HG03196 (cell line): ENCODE results near the gene MRC2.
"Not testable (repeated sequence)": the region's sequence is repeated elsewhere in the genome, so short reads cannot be mapped to it uniquely, and the experiment has no call there.

Source experiments
- ATAC-seq: cut with Tn5 transposase; IDR thresholded peaks from one replicate; pipeline ENCODE4 v1.9.1; 2021; ENCODE audit not compliant: unreplicated experiment

Gene MRC2

DNA sequence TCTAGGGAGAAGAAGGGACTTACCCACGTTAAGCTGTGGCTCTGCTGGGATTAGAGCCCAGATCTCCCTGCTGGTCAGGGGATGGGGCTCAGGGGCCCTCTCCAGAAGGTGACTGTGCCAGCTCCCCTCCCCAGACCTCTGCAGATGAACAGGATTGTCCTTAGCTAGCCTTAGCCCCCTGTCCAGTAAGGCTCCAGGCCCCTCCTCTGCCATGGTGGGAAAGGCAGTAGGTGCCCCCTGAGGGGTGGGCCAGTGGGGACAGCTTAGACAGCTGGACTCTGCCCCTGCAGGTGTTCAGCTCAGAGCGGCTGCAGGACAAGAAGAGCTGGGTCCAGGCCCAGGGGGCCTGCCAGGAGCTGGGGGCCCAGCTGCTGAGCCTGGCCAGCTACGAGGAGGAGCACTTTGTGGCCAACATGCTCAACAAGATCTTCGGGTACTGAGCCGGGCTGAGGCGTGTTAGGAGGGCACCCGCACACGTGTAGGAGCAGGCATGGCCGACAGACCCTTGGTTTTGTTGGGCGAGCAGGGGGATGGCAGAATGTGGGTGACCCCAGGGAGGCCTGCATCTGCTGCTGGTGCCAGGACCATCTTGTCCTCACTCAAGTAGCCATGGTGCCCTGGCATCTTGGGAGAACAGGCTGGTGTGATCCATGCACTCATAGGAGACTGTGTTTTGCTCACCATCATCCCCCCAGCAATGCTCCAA, 50.9 kb downstream of the MRC2 start:
- no peak for ATAC-seq

DNA sequence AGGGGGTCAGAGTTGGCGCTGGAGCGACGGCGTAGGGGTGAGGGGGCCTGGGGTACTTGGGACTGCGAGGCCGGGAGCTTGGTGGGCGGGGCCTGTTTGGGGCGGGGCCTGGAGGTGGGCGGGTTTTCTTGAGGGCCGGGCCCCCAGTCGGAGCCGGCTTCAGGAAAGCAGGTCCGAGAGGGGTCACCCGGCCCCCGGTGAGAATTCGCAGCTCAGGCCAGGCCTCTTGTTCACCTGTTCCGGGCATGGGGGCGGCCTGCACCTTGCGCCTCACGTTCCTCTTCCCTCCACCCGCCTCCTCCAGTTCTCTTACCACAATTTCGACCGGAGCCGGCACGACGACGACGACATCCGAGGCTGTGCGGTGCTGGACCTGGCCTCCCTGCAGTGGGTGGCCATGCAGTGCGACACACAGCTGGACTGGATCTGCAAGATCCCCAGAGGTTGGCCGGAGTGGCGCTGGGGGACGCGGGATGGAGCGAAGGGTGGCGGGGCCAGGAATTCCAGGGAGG, 52.5 kb downstream of the MRC2 start:
- no peak for ATAC-seq

DNA sequence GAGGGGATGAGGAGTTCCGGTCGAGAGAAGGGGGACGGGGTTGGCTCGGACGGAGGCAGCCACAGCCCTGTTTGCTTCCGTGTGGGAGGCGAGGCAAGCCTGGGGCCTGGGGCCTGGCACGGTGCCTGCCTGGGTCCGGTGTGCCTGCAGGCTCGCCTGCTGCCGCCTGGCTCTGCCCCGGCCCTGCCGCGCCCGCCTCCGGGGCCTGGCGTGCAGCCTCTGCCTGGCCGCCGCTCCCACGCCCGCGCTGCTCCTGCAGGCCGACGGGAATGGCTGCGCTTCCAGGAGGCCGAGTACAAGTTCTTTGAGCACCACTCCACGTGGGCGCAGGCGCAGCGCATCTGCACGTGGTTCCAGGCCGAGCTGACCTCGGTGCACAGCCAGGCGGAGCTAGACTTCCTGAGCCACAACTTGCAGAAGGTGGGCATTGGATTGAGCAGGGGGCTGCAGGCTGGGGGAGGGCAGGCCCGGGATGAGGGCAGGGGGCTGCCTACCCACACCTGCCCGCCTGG, 53.1 kb downstream of the MRC2 start:
- no peak for ATAC-seq

DNA sequence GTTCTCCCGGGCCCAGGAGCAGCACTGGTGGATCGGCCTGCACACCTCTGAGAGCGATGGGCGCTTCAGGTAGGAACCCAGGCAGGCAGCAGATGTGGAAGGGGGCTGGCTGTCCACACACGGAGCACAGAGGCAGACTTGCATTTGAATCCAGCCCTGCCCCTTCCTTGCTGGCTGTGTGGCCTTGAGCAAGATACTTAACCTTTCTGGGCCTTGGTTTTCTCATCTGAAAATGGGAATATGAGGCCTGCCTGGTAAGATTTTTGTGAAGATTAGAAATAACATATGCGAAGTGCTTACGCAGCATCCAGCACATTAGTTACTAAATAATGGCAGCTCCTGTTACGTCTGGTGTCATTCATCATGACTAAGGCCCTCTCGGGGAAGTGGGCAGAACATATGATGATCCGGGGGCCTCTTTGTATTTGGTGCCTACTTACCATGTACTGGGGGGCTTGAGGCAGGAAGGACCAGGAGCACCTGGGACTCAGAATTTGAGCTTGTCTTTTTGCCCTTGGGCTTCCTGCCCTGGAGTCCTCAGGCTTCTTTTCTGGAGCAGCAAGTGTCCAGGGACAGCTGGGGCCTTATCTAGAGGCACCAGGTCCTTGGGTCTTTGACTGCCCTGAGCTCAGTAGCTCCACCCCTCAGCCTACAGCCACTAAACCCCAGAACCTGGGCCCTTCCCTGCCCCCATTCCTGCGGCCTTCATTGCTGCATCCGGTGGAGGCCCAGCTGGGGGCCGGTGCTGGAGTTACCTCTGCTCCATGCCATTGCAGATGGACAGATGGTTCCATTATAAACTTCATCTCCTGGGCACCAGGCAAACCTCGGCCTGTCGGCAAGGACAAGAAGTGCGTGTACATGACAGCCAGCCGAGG, 53.8 kb downstream of the MRC2 start:
- no peak for ATAC-seq

DNA sequence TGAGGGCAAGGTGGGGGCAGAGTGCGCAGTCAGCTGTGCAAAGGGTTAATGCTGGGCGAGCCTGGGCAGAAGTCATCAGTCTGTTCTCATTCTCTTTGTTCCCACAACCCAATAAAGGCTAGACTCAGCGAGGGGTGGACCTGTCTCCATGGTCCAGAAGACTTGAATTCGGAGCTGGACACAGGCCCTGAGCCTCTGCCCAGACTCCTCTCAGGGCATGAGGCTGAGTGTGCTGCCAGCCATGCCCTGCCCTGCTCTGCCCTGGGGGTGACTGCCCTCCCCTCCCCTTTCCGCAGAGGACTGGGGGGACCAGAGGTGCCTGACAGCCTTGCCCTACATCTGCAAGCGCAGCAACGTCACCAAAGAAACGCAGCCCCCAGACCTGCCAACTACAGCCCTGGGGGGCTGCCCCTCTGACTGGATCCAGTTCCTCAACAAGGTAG, 54.5 kb downstream of the MRC2 start:
- no peak for ATAC-seq

DNA sequence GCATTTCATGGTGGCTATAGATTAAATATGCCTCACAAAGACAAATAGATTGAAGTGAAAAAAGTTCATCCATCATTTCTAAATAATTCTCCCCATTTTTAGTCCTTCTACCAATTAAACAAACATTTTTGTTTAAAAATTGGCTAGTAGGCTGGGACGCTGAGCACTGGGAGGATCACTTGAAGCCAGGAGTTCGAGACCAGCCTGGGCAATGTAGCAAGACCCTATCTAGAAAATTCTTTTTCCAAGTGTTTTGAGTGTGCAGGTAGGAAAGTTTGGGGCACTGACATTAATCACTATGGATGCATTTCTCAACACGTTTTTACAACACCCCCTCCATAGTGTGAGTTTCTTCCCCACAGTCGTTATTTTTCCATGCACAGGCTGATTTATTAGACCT, 56.7 kb downstream of the MRC2 start:
- ATAC-seq = no peak

DNA sequence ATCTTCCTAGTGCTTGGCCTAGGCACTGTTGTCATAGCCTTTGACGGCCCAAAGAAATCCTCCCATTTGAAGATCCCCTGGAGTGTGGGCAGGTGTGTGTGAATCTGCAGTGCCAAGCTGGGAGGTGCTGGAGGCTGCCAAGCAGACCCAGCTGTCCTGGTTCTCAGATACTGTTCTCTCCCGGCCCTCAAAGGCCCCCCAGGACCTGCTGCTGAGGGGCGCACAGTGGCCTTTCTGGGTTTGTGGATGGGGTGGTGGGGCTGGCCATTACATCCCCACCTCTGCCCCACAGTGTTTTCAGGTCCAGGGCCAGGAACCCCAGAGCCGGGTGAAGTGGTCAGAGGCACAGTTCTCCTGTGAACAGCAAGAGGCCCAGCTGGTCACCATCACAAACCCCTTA, 60.5 kb downstream of the MRC2 start:
- no peak for ATAC-seq

DNA sequence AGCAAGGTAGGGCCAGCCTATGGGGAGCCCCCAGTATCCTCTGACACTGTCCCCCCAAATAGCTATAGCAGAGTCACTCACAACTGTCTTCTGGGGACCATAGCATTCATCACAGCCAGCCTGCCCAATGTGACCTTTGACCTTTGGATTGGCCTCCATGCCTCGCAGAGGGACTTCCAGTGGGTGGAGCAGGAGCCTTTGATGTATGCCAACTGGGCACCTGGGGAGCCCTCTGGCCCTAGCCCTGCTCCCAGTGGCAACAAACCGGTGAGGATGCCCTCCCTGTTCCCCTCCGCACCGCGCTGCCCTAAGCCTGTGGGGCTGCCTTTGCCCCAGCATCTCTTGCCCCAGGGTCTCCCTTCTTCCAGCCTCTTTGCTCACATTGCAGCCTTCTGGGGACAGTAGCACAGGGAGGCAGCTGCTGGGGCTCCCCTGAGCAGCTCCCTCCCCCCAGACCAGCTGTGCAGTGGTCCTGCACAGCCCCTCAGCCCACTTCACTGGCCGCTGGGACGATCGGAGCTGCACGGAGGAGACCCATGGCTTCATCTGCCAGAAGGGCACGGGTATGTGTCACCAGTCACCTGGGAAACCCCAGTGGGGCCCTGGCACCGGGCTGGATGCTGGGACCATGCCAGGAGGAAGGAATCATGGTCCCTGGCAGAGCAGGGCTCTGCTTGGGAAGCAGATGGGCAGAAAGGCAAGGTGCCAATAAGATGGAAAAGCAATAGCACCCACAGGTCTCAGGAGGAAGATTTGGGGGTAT, 61.1 kb downstream of the MRC2 start:
- no peak for ATAC-seq

DNA sequence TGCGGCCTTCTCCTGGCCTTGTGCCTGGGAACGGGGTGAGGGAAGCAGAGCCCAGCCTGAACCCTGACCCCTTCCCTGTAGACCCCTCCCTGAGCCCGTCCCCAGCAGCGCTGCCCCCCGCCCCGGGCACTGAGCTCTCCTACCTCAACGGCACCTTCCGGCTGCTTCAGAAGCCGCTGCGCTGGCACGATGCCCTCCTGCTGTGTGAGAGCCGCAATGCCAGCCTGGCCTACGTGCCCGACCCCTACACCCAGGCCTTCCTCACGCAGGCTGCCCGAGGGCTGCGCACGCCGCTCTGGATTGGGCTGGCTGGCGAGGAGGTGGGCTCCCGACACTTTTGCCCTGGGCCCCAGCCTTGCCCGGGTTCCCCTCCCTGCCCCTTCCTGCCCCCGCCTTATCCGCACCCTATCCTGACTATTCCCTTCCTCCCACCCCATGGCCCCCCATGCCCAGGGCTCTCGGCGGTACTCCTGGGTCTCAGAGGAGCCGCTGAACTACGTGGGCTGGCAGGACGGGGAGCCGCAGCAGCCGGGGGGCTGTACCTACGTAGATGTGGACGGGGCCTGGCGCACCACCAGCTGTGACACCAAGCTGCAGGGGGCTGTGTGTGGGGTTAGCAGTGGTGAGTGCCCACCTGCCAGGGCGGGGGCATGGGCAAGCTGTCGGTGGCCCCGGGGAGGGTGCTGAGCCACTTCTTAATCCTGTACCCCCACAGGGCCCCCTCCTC, 62.1 kb downstream of the MRC2 start:
- no peak for ATAC-seq

DNA sequence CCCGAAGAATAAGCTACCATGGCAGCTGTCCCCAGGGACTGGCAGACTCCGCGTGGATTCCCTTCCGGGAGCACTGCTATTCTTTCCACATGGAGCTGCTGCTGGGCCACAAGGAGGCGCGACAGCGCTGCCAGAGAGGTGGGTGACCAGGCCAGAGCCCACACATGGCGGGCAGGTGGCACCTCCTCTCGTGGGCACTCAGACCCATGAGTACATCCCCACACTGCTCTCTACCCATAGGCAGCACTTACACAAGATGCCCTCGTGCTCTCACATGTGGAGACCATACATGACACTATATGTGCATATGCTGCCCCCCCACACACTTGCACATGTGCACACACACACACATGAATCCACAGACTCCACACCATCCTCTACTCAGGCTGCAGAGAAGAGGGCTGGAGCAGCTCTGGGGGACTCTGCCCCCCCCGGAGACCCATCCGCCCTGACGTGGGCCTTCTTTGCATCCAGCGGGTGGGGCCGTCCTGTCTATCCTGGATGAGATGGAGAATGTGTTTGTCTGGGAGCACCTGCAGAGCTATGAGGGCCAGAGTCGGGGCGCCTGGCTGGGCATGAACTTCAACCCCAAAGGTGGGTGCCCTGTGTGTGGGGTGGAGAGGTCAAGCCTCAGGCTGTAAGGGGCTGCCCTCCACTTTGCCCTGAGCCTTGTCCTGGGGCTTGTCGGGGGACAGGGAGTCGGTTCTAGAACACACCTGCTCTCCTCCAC, 62.9 kb downstream of the MRC2 start:
- ATAC-seq = no peak

DNA sequence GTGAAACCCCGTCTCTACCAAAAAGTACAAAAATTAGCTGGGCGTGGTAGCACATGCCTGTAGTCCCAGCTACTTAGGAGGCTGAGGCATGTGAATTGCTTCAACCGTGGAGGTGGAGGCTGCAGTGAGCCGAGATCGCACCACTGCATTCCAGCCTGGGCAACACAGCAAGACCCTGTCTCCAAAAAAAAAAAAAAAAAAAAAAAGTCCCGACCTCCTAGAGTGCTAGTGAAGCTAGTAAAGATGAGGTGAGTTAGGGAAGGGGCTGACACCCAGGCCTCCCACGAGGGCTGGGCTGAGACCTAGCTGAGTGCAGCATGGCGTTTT, 64.1 kb downstream of the MRC2 start:
- not testable (repeated sequence) for ATAC-seq

DNA sequence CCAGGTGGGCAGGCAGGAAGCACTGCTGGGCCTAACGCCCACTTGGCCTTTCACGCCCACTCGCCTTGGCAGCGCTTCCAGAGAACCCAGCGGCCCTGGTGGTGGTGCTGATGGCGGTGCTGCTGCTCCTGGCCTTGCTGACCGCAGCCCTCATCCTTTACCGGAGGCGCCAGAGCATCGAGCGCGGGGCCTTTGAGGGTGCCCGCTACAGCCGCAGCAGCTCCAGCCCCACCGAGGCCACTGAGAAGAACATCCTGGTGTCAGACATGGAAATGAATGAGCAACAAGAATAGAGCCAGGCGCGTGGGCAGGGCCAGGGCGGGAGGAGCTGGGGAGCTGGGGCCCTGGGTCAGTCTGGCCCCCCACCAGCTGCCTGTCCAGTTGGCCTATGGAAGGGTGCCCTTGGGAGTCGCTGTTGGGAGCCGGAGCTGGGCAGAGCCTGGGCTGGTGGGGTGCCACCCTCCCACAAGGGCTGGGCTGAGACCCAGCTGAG, 64.7 kb downstream of the MRC2 start:
- no peak for ATAC-seq

DNA sequence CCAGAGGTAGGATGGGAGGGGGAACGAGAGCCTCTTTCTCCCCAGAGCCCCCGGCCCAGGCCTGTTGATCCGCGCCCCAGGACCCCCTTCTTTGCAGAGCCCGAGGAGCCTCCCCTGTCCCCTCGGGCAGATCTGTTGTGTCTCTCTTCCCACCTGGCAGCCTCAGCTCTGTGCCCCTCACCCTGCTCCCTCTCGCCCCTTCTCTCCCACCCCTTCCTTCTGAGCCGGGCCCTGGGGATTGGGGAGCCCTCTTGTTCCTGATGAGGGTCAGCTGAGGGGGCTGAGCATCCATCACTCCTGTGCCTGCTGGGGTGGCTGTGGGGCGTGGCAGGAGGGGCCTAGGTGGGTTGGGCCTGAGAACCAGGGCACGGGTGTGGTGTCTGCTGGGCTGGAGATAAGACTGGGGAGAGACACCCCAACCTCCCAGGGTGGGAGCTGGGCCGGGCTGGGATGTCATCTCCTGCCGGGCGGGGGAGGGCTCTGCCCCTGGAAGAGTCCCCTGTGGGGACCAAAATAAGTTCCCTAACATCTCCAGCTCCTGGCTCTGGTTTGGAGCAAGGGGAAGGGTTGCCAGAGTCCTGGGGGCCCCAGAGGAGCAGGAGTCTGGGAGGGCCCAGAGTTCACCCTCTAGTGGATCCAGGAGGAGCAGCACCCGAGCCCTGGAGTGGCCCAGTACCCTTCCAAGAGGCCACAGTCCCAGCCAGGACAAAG, 65.4 kb downstream of the MRC2 start:
- no peak for ATAC-seq

DNA sequence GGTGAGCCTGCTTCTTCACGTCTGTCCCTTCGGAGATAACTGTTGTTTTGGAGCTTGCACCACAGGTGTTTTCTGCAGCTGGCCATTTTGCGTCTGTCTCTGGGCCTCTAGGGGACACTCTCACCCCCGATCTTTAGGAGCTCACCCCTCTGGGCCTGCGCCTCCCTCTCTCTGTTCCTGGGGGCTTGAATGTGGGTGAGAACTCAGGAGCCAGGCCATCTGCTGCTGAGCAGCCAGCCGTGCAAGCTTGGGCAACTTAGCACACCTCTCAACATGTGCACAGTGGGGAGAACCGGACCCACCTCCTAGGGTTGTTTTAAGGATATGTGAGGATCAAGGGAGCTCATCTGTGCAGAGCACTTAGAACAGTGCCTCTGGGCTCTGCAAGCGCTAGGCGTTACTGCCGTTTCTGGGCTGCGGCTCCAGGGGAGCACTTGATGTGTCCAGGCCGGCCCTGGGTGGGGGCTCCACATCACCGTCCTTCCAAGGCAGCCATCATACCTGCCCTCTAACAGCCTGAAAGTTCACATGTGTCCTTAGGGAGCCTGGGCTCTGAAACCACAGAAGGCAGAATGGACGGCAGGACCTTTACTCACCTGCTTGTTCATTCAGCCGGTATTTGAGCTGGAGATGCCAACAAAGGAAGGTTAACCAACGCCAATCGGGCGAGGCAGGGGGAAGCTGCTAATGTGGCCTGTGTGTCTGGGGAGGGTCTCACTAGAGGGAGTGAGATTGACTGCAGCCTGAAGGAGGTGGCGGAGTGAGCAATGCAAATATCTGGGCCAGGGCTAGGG, 66.3 kb downstream of the MRC2 start:
- ATAC-seq = no peak

DNA sequence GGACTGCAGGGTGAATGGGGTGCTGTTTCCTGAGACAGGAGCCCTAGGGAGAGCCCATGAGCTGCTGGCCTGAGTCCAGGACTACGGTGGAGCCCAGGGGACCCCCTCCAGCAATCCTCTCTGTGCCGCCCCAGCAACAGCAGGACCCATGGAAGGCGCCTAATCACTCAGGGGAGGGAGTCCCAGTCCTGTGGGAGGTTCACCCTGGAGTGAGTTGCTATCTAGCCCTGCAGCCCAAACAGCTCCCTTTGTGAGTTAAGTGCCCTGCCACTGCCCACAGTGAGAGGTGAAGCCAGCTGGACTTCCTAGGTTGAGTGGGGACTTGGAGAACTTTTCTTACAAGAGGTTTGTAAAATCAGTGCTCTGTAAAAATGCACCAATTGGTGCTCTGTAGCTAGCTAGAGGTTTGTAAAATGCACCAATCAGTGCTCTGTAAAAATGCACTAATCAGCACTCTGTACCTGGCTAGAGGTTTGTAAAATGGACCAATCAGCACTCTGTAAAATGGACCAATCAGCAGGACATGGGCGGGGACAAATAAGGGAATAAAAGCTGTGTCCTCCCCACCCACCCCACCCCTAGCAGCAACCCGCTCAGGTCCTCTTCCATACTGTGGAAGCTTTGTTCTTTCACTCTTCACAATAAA, 67.7 kb downstream of the MRC2 start:
- ATAC-seq = not testable (repeated sequence)

DNA sequence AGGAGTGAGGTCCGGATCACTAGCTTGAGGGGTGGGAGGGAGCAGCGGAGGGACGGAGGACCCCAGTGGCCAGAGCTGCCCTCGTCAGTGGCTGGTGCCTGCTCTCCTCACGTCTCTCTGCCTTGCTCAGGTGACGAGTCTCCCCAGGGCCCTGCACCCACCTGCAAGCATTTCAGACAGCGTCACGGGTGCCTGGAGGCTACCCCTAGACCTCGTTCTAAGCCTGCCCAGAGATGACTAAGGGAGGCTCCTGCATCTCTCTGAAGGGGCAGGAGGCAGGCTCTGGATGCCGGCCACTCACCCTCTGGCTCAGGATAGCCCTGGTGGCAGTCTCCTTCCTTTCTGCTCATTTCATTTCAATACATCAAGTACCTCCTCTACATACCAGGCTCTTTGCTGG, 68.8 kb downstream of the MRC2 start:
- ATAC-seq = no peak

DNA sequence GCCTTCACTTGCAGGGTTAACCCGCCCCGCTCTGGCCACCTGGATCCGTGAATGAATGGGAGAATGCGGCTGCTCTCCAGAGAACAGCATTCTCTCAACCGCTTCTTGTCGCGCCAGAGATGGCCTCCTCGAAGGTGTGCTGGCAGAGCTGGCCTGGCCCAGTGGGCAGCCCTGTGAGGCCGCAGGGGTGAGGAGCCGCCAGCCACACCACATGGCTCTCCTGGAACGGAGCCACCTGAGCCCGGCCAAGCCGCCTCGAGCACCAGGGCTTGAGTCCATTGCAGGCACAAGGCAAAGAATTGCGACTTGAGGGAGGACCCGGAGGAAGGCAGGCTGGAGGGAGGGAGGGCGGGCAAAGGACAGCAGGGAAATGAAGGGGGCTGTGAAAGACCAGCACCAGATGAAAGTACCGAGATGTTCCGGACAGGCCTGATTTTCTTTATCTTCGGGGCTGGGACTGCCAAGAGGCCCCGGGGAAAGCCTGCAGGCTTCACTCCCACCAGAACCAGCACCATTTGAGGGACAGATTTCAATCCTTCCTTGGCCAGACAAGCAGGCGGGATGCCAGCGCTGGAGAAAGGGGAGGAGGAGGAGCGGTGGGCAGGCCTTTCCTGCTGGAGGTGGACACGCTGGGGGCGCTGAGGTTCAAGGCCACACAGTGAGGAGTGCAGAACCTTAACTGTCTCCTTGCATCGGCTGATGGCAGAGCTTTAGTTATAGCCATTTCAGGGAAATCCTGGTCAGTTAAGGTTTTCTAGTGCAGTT, 69.4 kb downstream of the MRC2 start:
- no peak for ATAC-seq
